ENCODE results near the gene ENTPD2.
"Not testable (repeated sequence)": the region's sequence is repeated elsewhere in the genome, so short reads cannot be mapped to it uniquely, and the experiment has no call there.

ENTPD2 gene

DNA sequence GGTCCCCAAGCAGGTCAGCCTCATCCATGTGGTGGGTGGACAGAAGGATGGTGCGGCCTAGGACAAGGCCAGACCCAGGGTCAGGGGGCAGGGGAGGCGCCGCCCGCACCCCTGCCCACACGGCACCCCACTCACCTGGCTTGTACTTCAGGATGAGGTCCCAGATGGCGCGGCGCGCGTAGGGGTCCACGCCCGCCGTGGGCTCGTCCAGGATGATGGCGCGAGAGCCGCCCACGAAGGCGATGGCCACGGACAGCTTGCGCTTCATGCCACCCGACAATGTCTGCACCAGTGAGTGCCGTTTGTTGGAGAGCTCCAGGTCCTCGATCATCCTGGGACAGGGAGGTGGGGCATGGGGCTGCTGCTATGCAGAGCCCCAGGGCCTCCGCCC, 38.3 kb downstream of the ENTPD2 start:
- no peak for DNase-seq (ENCODE audit: low read depth)

DNA sequence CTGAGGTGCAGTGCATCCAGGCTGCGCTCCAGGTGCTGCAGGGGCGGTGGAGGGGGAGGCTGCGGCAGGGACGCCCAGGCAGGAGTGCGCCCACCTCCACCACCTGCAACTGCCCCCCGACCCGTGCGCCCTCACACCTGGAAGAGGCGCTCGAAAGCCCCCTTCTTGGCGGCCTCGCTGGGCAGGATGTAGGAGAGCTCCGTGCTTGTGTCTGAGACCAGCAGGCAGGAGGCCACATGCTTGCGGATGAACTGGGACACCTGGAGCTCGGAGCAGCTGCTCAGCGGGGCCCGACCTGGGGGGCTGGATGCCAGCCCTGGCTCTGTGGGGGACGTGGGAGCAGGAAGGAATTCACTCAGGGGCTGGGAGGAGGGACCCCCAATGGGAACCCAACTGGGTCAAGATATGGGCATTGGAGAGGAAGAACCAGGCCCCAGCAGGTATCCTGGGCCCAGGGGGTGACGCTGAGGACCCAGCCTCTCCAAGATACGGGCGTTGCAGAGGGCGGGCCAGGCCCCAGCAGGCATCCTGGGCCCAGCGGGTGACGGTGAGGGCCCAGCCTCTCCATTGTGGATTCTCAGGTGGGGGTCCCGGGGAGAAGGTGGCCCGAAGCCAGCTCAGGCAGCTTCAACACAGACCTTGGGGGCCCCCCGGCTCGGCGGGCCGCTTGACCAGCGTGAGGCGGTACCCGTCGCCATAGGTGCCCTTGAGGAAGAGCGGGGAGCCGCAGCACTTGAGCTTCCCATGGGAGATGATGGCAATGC, 38.9 kb downstream of the ENTPD2 start:
- no peak for DNase-seq (ENCODE audit: low read depth)

DNA sequence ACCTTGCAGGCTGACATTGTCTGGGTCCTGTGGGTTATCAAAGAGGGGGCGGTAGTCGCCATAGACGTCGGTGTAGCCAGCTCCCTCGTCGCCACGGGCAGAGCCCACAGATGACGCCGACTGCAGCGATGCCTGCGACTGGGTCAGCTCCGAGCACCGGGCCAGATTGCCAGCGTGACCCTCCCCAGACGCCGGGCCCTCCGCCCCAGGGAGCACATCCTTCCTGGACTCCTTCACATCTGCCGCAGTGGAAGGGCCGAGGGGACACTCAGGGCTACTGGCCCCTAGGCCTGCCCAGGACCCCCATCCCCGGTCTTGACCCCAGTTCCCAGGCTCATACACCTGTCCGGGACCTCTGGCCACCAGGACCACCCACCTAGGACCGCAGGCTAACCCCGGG, 39.7 kb downstream of the ENTPD2 start:
- DNase-seq (ENCODE audit: low read depth), result no peak

DNA sequence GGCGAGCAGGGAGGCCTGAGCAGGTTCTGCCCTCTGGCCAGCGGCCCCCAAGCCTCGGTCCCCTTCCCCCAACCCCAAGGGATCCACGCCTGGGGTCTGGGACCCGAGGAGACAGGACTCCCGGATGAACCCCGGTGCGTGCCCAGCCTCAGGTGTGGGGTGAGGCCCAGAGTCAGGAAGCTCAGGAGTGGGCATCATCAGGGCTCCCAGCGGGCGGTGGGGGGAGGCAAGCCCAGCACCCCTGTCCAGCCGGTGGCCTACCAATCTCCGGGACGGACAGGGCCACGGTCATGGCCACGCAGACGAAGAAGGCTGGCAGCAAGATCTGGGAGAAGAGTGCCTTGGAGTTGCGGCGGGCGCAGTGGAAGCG, 40.3 kb downstream of the ENTPD2 start:
- DNase-seq (ENCODE audit: low read depth), result no peak

DNA sequence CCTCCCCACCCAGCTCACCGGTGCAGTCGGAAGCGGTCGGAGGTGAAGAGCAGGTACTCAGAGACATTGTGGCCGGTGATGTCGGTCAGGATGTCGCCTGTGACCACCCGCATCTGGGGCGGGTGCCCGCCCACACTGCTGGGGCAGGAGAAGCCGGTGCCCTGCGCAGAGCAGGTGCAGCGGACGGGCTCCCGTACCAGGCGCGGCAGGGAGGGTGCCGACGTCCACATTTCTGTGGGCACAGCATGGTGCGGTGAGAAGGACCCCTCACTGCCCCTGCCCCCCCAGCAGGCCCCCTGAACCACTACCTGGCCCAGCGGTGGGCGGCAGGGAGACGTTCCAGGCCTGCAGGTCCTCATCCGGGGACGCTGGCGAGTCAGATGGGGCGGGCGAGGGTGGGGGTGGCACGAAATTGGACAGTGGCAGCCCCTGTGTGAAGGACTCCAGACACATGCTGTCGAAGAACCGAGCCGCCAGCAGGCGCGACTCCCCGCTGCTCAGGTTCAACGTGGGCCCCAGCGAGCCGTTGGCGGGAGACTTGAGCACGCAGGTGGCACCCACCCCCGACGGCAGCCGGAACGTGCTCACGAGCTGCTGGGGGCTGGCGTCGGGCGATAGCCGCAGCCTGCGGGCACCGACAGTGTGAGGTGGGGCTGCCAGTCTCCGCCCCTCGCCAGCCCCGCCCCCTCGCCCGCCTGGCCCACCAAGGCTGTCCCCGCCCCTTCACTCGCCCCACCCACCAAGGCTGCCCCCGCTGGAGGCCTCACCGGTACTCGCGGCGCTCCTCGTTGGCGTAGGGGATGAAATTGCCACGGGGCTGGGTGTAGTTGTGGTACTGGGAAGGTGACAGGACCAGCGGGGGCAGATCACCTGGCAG, 40.9 kb downstream of the ENTPD2 start:
- no peak for DNase-seq (ENCODE audit: low read depth)

DNA sequence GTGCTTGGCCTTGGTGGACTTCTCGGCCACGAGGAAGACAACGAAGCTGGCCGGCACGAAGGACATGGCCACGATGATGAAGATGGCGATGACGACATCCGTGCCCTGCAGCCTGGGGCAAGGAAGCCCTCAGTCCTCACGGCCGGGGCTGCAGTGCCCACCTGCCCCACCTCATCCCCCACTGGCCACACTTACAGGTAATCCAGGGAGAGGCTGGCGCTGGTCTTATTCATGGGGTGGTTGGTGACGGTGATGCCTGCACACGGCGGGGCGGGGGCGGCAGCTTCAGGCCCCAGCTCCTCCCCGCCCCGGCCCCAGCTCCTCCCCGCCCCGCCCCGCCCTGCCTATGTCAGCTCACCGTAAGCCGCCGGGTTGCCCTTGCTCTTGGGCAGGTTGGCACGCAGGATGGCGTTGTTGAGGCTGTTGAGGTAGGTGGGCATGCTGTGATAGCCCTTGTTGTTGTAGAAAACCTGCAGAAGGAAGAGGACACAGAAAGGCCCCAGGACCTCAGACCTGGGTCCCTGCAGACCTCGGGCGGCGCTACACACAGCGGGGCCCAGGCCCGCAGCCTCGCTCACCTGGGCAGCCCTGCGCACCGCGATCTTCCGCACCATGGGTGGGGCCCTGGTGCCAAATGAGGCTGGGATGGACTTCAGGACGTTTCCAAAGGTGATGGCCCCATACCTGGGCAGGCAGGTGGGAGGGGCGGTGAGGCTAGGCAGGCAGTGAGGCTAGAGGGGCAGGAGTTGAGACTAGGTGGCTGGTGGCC, 41.8 kb downstream of the ENTPD2 start:
- no peak for DNase-seq (ENCODE audit: low read depth)

DNA sequence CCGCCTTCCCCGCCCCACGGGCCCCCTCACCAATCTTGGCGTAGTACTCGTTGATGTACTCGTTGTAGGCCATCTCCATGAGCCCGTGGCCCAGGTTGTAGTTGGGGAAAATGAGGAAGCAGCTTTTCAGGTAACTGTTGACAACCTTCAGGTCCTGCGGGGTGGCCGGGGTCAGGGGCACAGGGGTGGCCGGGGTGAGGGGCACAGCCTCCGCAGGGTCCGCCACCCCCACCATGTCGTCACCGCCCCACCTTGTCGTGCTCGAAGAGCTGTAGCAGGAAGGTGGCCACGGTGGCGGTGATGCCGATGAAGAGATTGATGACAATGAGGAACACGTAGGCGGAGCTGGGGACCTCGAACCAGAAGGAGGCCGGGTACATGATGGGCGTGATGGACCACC, 42.7 kb downstream of the ENTPD2 start:
- DNase-seq (ENCODE audit: low read depth), result no peak

DNA sequence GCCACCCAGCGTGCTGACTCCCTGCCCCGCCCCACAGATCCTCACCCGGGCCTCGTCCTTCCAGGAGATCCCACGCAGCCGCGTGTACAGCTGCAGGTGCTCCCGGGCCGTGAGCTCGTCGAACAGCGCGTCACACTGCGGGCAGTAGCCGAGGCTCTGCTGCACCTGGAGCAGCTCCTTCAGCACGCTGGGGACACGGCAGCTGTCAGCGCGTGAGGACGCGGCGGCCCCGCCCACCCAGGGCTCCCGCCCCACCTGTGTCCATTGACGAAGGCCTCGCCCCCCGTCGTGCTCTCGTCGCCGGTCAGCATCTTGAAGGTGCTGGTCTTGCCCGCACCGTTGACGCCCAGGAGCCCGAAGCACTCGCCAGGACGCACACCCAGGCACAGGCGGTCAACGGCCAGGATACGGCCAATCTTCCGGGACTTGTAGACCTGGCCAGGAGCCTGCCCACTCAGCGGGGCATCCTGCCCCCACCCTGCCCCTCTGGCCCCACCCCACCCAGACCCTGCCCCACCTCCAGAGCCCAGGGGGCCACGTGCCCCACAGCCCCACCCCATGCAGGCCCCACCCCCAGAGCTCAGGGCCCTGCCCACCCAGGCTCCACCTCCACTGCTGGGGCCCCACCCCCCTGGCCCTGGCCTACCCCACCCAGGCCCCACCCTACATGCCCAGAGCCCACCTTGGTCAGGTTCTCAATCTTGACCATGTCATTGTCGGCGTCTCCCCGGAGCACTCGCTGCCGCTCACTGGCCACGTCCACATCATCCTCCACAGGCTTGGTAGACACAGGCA, 43.7 kb downstream of the ENTPD2 start:
- DNase-seq (ENCODE audit: low read depth), result no peak

DNA sequence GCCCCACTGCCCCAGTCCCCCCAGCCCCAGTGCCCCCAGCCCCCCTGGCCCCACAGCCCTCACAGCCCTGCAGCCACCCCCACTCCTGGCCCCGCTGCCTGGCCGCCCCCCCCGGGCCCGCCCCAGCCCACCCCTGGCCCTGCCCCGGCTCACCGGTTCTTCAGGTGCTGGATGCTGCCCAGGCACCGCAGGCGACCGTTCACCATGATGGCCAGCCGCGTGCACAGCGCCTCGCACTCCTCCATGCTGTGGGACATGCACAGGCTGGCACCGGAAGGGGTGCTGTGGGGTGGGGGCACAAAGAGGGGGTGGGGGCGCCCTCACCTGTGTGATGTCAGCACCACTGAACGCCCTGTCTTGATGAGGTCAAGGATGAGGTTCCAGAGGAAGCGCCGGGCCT, 44.6 kb downstream of the ENTPD2 start:
- no peak for DNase-seq (ENCODE audit: low read depth)

DNA sequence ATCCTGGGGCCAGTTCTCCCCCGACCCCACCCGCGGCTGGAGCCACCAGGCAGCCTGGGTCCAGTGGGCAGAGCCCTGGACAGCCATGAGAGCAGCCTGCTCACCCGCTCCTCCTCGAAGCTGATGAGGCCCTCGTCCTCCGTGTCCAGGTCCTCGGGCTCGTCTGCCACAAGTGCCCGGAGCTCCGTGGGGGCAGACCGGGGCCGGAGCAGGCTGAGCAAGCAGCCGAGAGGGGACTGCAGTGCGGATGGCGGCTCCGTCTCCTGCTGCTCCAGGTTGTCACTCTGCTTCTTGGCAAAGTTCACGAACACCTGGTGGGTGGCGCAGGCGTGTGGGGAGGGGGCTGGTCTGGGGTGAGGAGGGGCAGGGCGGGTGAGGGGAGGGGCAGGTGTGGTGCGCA, 45.5 kb downstream of the ENTPD2 start:
- DNase-seq (ENCODE audit: low read depth), result no peak

DNA sequence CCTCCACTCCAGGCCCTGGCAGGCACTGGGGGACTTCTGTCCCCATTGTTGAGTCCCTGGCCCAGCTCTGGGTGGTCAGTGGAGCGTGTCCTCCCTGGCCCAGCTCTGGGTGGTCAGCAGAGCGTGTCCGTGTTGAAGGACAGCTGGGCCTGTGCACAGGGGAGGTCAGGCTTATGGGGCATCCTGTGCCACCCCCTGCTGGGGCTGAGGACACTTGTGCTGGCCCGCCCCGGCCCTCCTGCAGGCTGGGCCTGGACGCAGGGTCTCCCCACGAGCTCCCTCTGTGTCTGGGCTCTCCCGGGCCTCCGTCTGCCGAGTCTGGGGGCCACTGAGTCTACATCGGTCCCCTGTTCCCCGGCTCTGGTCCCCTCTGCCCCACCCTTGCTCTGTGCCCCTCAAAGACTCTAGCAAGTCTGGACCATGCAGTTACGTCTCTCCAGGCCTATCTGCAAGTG, 46.0 kb downstream of the ENTPD2 start:
- DNase-seq (ENCODE audit: low read depth), result no peak

DNA sequence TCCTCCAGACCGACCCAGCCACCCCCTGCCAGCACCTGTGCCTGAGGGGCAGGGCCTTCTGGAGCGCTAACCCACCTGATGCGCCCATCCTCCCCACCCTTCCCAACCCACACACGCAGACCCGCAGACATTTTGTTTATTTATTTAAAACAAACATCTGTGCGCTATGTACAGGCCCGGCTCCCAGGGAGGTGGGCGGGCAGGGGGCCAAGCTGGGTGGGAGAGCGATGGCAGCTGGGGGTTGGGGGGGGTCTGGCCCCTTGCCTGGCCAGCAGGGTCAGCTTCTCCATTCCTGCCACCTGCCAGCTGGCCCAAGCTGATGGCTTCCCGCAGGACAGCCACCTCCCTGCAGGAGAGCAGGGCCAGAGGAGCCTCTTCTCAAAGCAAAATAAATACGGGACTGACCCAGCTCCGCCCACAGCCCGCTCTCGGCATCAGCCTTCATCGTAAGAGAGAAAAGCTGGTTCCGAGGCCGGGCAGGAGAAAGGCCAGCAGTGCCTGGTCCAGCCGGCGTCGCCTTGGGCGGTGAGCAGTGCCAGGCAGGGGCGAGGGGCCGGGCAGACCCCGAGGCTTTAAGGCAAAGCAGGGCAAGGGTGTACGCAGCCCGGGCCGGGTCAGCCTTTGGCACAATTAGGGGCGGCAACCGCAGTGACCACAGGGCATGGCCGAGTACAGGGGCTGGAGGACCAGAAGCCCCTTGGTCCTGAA, 46.6 kb downstream of the ENTPD2 start:
- no peak for DNase-seq (ENCODE audit: low read depth)

DNA sequence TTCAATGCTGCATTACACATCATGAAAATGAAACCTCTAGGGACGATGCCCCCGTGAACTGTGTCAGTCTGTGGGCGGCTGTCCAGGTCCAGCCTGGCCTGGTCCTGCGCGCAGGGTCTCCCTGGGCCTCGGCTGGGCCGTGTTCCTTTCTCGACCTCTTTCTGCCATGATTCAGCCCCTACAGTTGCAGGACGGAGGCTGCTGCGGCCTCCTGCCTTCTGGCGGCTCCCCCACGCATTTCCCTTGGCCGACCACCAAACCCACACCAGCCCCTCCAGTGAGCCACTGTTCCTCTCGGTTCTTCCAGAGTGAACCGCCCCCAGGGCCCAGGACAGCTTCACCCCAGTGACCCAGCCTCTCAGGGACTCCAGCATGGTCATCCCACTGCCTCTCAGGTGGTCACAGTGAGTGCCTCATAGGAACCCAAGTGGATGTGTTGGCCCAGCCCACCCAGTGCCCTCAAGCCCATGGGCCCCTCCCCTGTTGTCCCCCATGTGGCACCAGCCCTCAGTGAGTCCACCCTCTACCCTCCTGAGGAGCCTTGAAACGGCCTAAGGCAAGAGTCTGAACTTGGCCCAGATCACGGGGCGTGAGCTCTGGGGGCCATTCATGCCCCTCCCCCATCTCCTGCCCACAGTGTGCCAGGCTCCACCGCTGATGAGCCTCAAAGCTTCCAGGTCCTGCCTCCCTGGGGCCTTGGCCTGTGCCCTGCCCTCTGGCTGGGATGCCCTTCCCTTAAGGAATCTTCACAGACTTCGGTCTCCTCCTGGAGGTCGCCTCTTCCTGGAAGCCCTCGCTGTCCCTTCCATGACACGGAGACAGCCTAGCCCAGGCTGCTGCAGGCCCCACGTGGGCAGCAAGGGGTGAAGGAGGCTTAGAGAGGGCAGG, 47.5 kb downstream of the ENTPD2 start:
- DNase-seq (ENCODE audit: low read depth), result no peak

DNA sequence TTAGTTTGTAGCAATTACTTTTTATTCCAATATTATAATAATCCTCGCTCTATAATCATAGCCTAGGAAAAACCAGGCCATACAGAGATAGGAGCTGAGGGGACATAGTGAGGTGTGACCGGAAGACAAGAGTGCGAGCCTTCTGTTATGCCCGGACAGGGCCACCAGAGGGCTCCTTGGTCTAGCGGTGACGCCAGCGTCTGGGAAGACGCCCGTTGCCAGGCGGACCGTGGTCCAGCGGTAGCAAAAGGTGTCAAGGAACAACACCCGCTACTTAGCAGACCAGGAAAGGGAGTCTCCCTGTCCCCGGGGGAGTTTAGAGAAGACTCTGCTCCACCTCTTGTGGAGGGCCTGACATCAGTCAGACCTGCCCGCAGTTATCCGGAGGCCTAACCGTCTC, 49.6 kb downstream of the ENTPD2 start:
- DNase-seq (ENCODE audit: low read depth), result not testable (repeated sequence)

DNA sequence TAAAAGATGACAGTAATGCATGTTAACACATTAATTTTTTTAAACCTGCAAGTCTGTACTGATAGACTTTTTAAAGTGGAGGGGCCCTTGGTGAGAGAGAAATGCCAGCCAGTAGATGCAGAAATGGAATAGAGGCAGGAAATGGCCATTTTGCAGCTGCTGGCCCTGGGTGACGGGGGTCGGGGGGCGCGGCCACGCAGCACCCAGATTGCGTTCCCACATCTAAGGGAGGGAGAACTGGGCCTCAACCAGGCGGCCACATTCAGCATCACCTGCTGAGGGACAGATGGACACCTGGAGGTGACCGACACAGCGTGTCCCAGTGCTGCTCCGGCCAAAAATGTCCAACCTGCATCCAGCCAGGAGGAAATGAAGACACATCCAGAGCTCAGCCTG, 51.2 kb downstream of the ENTPD2 start:
- no peak for DNase-seq (ENCODE audit: low read depth)

DNA sequence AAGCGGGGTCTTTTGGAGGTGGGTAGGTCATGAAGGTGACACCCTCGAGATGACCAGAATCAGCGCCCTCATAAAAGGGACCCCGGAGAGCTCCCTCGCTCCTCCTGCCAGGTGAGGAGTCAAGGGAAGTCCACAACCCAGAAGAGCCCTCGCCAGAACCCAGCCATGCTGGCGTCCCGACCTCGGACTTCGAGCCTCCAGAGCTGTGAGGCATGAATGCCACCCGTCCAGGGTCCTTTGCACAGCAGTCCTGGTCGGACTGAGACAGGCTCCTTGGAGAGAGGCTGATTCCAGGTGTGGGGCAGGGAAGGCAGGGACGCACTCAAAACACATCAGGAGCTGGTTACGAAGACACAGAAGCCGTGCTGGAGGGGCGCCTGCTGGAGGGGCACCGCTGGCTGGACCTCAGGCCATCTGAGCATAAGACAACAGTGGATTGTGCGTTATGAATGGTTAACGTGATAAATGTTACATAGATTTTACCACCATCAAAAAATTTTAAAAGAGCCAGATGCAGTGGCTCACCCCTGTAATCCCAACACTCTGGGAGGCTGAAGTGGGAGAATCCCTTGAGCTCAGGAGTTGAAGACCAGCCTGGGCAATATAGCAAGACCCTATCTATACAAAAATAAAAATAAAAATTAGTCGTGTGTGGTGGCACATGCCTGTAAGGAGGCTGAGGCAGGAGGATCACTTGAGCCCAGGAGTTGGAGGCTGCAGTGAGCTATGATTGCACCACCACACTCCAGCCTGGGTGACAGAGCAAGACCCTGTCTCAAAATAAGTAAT, 51.8 kb downstream of the ENTPD2 start:
- DNase-seq (ENCODE audit: low read depth), result no peak

DNA sequence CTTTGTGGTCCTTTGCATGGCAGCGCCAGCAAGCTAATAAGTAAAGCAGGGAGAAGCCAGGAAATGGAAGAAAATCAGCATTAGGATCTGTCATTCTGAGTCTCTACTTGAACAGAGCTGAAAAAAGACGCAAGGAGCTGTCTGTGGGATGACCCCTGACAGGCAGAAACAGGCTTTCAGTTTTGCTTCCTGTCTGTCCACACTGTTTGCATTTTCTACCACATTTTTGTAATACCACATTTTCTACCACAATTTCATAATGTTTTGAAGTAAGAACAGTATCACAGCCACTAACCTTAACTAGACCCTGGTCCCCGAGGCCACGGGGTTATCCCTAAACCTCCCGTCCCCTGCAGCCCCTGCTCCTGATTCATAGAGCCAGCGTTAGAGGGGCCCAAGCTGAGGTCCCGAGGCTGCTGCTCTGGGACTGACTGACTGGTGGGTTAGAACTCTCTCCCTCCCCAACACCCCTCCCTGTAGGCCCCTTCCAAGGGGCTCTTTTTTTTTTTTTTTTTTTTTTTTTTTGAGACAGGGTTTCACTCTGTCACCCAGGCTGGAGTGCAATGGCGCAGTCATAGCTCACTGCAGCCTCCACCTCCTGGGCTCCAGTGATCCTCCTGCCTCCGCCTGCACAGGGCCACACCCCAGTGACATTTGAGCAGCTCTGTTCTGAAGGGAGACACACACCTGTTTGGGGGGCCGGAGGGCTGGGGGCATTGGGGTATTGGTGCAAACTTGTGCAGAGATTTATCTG, 53.5 kb downstream of the ENTPD2 start:
- DNase-seq (ENCODE audit: low read depth), result no peak
